ENCODE results near the gene B3GAT2. TPM values are rescaled to one million over a fixed set of nuclear protein-coding genes. Genes with fewer than 3 reads are reported as not detected.

Gene B3GAT2
- total RNA-seq, 1 donor from 2014 or later = 0.52 TPM

GRCh38 chr6:70874181-70874913, 82.5 kb downstream of the B3GAT2 start:
- Histone ChIP-seq H3K27ac (ENCODE audit: low read depth, low read length) (no peak overlapping the region), H3K27me3 (ENCODE audit: control insufficient read depth in 3 of 3, insufficient read depth in 3 of 3, low read length in 3 of 3) (no peaks in the 10 kb centered on the region), H3K4me3 (ENCODE audit: low read length in 3 of 3) (no peak overlapping the region), H3K9me3 (ENCODE audit: control insufficient read depth in 3 of 3, low read length in 3 of 3) (peaks cover 0 to 9% (median 2%) of the 10 kb centered on the region in 3 donors), H3K9ac (ENCODE audit: low read depth in 1 of 3, low read length in 3 of 3) (no peak overlapping the region), H3K36me3 (ENCODE audit: control insufficient read depth in 3 of 3, insufficient read depth in 3 of 3, low read length in 3 of 3) (no peaks in the 10 kb centered on the region), H3K4me1 (ENCODE audit: control insufficient read depth in 3 of 3, insufficient read depth in 3 of 3, low read length in 3 of 3) (no peaks in the 10 kb centered on the region)

GRCh38 chr6:70872469-70872868, 84.4 kb downstream of the B3GAT2 start:
- H3K27me3 ChIP-seq (ENCODE audit: control insufficient read depth in 3 of 3, insufficient read depth in 3 of 3, low read length in 3 of 3) = no peaks in the 10 kb centered on the region
- H3K36me3 ChIP-seq (ENCODE audit: control insufficient read depth in 3 of 3, insufficient read depth in 3 of 3, low read length in 3 of 3) = no peaks in the 10 kb centered on the region
- no peak overlapping the region for H3K9ac ChIP-seq (ENCODE audit: low read depth in 1 of 3, low read length in 3 of 3)
- no peak overlapping the region for H3K4me3 ChIP-seq (ENCODE audit: low read length in 3 of 3)
- no peaks in the 10 kb centered on the region for H3K4me1 ChIP-seq (ENCODE audit: control insufficient read depth in 3 of 3, insufficient read depth in 3 of 3, low read length in 3 of 3)
- H3K9me3 ChIP-seq (ENCODE audit: control insufficient read depth in 3 of 3, low read length in 3 of 3) = peaks cover 0 to 9% (median 2%) of the 10 kb centered on the region in 3 donors
- H3K27ac ChIP-seq (ENCODE audit: low read depth, low read length) = no peak overlapping the region

- Histone ChIP-seq H3K4me1 (ENCODE audit: control insufficient read depth in 3 of 3, insufficient read depth in 3 of 3, low read length in 3 of 3) (no peaks in the 10 kb centered on the region), H3K9me3 (ENCODE audit: control insufficient read depth in 3 of 3, low read length in 3 of 3) (no peaks in the 10 kb centered on the region), H3K27me3 (ENCODE audit: control insufficient read depth in 3 of 3, insufficient read depth in 3 of 3, low read length in 3 of 3) (no peaks in the 10 kb centered on the region), H3K36me3 (ENCODE audit: control insufficient read depth in 3 of 3, insufficient read depth in 3 of 3, low read length in 3 of 3) (peaks cover 0 to 9% (median 4%) of the 10 kb centered on the region in 3 donors), H3K27ac (ENCODE audit: low read depth, low read length) (no peak overlapping the region), H3K9ac (ENCODE audit: low read depth in 1 of 3, low read length in 3 of 3) (no peak overlapping the region), H3K4me3 (ENCODE audit: low read length in 3 of 3) (no peak overlapping the region)
These were observed 92.5 kb downstream of the B3GAT2 start for GRCh38 chr6:70864401-70864800.

GRCh38 chr6:70863343-70863742, 93.5 kb downstream of the B3GAT2 start:
- no peak overlapping the region for H3K27ac ChIP-seq (ENCODE audit: low read depth, low read length)
- no peak overlapping the region for H3K4me3 ChIP-seq (ENCODE audit: low read length in 3 of 3)

DNA sequence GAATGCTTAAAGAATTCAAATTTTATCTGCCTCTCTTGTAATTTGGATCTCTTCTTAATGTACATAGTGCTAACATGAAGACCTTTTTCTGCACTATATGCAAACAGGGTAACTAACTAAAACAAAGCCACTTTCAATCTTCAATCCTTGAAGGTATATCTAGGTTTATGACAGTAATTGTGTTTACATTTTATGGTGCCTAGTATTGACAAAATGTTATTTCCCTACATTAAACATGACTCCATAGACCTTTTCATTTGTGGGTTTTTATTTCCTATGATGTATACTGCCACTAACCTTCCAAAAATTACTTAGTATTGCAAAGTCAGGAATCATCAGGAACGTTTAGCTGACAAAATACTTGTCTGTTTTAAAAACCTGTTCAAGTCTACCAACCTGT, 95.9 kb downstream of the B3GAT2 start:
- Histone ChIP-seq H3K9ac (ENCODE audit: low read depth in 1 of 3, low read length in 3 of 3) (no peak overlapping the region), H3K36me3 (ENCODE audit: control insufficient read depth in 3 of 3, insufficient read depth in 3 of 3, low read length in 3 of 3) (peaks cover 6 to 10% (median 9%) of the 10 kb centered on the region in 3 donors), H3K27ac (ENCODE audit: low read depth, low read length) (no peak overlapping the region), H3K27me3 (ENCODE audit: control insufficient read depth in 3 of 3, insufficient read depth in 3 of 3, low read length in 3 of 3) (no peaks in the 10 kb centered on the region), H3K4me1 (ENCODE audit: control insufficient read depth in 3 of 3, insufficient read depth in 3 of 3, low read length in 3 of 3) (no peaks in the 10 kb centered on the region), H3K9me3 (ENCODE audit: control insufficient read depth in 3 of 3, low read length in 3 of 3) (no peaks in the 10 kb centered on the region), H3K4me3 (ENCODE audit: low read length in 3 of 3) (no peak overlapping the region)

More at GRCh38 chr6:70863343-70863742, 93.5 kb downstream of the B3GAT2 start:
- Histone ChIP-seq H3K9ac (ENCODE audit: low read depth in 1 of 3, low read length in 3 of 3) (no peak overlapping the region), H3K9me3 (ENCODE audit: control insufficient read depth in 3 of 3, low read length in 3 of 3) (no peaks in the 10 kb centered on the region), H3K36me3 (ENCODE audit: control insufficient read depth in 3 of 3, insufficient read depth in 3 of 3, low read length in 3 of 3) (peaks cover 6 to 9% (median 8%) of the 10 kb centered on the region in 3 donors), H3K27me3 (ENCODE audit: control insufficient read depth in 3 of 3, insufficient read depth in 3 of 3, low read length in 3 of 3) (no peaks in the 10 kb centered on the region), H3K4me1 (ENCODE audit: control insufficient read depth in 3 of 3, insufficient read depth in 3 of 3, low read length in 3 of 3) (no peaks in the 10 kb centered on the region)

GRCh38 chr6:70860045-70860444, 96.8 kb downstream of the B3GAT2 start:
- H3K27me3 ChIP-seq (ENCODE audit: control insufficient read depth in 3 of 3, insufficient read depth in 3 of 3, low read length in 3 of 3) = no peaks in the 10 kb centered on the region
- H3K9me3 ChIP-seq (ENCODE audit: control insufficient read depth in 3 of 3, low read length in 3 of 3) = no peaks in the 10 kb centered on the region
- no peak overlapping the region for H3K27ac ChIP-seq (ENCODE audit: low read depth, low read length)
- H3K36me3 ChIP-seq (ENCODE audit: control insufficient read depth in 3 of 3, insufficient read depth in 3 of 3, low read length in 3 of 3) = peaks cover 6 to 10% (median 9%) of the 10 kb centered on the region in 3 donors
- H3K4me1 ChIP-seq (ENCODE audit: control insufficient read depth in 3 of 3, insufficient read depth in 3 of 3, low read length in 3 of 3) = no peaks in the 10 kb centered on the region
- H3K9ac ChIP-seq (ENCODE audit: low read depth in 1 of 3, low read length in 3 of 3) = no peak overlapping the region
- H3K4me3 ChIP-seq (ENCODE audit: low read length in 3 of 3) = no peak overlapping the region

DNA sequence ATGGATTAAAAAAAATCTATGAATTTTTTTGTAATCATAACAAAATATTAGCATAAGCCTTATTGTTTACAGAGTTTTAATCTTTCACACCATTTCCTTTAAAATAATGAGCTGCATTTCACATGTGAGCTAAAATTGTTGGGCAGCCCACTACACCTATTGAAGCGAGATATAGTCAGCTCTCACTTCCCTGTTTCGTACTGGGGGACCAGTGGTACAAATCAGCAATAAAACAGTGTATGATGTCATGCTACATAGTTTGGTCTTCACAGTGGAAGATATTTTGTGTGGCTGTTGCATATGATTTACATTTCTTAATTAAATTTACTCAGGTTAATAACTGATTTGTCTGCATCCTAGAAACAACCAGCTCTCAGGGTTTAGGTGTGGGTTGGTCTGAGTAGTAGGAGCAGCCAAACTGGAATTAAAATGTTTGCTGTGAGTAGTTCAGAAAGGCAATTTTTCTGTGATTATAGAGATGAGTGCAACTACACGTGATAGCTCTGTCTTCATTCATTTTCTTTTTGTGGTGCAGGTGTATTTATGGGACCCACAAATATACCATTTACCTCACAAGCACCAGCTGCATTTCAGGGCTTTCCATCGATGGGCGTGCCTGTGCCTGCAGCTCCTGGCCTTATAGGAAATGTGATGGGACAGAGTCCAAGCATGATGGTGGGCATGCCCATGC, 99.3 kb downstream of the B3GAT2 start:
- no peaks in the 10 kb centered on the region for H3K27me3 ChIP-seq (ENCODE audit: control insufficient read depth in 3 of 3, insufficient read depth in 3 of 3, low read length in 3 of 3)
- H3K9ac ChIP-seq (ENCODE audit: low read depth in 1 of 3, low read length in 3 of 3) = no peak overlapping the region
- no peaks in the 10 kb centered on the region for H3K9me3 ChIP-seq (ENCODE audit: control insufficient read depth in 3 of 3, low read length in 3 of 3)
- no peak overlapping the region for H3K27ac ChIP-seq (ENCODE audit: low read depth, low read length)
- peaks cover 6 to 13% (median 10%) of the 10 kb centered on the region in 3 donors for H3K36me3 ChIP-seq (ENCODE audit: control insufficient read depth in 3 of 3, insufficient read depth in 3 of 3, low read length in 3 of 3)
- no peaks in the 10 kb centered on the region for H3K4me1 ChIP-seq (ENCODE audit: control insufficient read depth in 3 of 3, insufficient read depth in 3 of 3, low read length in 3 of 3)
- H3K4me3 ChIP-seq (ENCODE audit: low read length in 3 of 3) = no peak overlapping the region

- Histone ChIP-seq H3K9ac (ENCODE audit: low read depth in 1 of 3, low read length in 3 of 3) (no peak overlapping the region), H3K27me3 (ENCODE audit: control insufficient read depth in 3 of 3, insufficient read depth in 3 of 3, low read length in 3 of 3) (no peaks in the 10 kb centered on the region), H3K4me1 (ENCODE audit: control insufficient read depth in 3 of 3, insufficient read depth in 3 of 3, low read length in 3 of 3) (no peaks in the 10 kb centered on the region), H3K36me3 (ENCODE audit: control insufficient read depth in 3 of 3, insufficient read depth in 3 of 3, low read length in 3 of 3) (peaks cover 0 to 3% (median 0%) of the 10 kb centered on the region in 3 donors), H3K4me3 (ENCODE audit: low read length in 3 of 3) (no peak overlapping the region), H3K9me3 (ENCODE audit: control insufficient read depth in 3 of 3, low read length in 3 of 3) (no peaks in the 10 kb centered on the region), H3K27ac (ENCODE audit: low read depth, low read length) (no peak overlapping the region)
These were observed 104.1 kb downstream of the B3GAT2 start for GRCh38 chr6:70852667-70853246.

DNA sequence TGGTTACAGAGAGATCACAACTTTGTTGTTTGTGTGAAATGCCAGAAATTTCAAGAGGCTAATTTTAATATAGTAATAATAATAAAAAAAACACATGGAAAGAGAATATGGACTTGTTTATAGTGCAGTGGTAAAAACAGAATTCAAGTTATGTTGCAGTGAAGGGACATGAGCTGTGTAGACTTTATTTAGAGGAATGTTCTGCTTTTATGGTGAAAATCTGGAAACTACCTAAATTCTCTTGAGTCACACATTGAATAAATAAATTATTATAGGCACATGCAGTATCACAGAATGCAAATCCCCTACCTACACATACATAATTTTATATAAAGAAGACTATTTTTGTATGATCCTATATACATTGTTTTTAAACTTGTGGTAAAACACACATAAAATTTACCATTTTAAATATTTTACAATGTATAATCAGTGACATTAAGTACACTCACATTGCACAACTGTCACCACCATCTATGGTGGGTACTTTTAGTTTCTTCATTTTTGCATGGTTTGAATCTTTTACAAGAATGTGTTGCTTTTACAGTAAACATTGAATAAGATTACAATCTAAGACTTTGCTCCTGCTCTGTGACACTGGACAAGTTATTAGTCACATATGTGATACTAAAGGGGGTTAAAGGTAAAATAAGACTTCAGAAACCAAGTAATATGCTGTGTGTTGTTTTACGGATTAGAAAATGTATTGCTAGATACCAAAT, 107.4 kb downstream of the B3GAT2 start:
- Histone ChIP-seq H3K4me1 (ENCODE audit: control insufficient read depth in 3 of 3, insufficient read depth in 3 of 3, low read length in 3 of 3) (no peaks in the 10 kb centered on the region), H3K4me3 (ENCODE audit: low read length in 3 of 3) (no peak overlapping the region), H3K27me3 (ENCODE audit: control insufficient read depth in 3 of 3, insufficient read depth in 3 of 3, low read length in 3 of 3) (no peaks in the 10 kb centered on the region), H3K9ac (ENCODE audit: low read depth in 1 of 3, low read length in 3 of 3) (no peak overlapping the region), H3K27ac (ENCODE audit: low read depth, low read length) (no peak overlapping the region), H3K9me3 (ENCODE audit: control insufficient read depth in 3 of 3, low read length in 3 of 3) (no peaks in the 10 kb centered on the region), H3K36me3 (ENCODE audit: control insufficient read depth in 3 of 3, insufficient read depth in 3 of 3, low read length in 3 of 3) (peaks cover 0 to 3% (median 0%) of the 10 kb centered on the region in 3 donors)
